SK-N-DZ (cell line): ENCODE results near the gene METTL17.
"Not testable (repeated sequence)": the region's sequence is repeated elsewhere in the genome, so short reads cannot be mapped to it uniquely, and the experiment has no call there.

Source experiments
- DNase-seq: peaks from one replicate; pipeline ENCODE4 v3.0.0-alpha.2; 2015; ENCODE audit warnings: low spot score

Gene METTL17

DNA sequence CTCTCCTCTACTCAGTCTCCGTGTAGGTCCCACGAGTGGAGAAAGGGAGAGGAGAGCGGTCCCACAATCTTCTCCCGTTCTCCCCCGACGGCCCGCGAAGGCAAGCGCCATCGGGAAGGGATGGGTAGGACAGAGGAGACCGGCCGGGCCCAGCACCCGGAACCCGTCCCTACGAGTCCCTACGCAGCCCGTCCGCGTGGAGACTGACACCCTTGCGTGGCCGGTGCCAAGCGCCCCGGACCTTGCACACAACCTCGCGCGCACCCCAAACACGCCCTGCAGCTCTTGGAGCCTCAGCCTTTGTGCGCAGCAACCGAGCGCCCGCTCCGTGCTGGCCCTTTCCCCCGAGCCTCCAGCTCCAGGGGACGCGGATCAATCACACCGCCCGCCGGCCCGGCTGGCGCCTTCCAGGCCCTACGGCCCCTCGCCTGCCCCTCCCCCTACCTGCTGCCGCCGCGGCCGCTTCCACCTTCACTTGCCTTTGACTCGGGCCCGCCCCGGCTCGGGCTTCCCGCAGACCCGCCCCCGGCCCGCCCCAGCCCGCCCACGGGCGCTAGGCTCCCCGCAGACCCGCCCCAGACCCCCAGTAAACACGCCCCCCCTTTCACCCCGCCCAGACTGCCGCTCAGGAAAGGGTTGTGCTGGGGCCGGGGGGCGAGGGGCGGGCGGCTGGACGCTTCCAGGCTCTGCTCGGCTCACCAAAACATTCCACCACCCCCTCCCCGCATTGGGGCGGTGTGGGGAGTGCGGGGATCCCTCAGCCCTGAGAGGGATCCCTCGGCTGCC lies 35.0 kb downstream of the METTL17 start, which contains the start of gene NDRG2:
NDRG2 (minus strand) TSS at position 477 of the 786 bp plus-strand sequence. CDS start 1,746 bp downstream, outside the sequence.
- DNase-seq, result peak; percentile 60

DNA sequence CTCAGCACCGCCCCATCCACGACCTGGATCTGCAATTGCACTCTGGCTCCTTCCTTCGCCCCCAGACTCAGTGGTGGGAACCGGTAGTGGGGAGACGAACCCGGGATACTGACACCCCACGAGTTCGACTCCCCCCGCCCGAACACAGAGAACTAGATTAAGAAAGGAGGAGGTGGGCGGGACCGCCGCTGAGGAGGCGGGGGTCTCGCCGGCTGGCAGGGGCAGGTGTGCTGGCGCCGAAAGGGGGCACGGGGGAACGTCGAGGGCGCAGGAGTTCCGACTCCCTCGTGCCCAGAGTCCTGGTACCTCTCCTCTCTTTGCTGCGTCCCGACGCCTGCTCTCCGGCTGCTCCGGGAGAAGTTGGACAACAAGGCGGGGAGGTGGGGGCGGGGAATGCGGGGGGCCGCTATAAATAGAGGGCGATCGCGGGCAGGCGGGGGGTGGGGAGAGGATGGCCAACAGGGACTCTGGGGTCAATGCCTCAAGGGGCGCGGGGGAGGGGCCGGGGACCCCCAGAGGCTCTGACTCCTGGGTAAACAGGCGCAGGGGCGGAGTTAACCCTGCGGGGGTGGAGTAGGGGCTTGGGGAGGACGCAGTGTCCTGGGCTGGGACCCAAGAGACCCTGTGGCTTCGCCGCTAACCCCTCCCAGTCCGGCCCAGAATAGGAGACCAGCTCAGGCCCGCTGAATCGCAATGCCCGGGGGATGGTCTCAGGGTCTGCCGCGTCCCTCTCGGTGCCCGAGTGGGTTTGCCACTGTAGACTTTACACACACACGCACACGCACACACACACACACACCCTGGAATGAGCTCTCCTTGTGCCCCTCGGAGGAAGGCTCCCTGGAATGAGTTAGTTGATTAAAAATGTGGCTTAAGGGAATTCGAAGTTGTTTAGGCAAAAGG lies 35.8 kb downstream of the METTL17 start:
- no peak for DNase-seq

DNA sequence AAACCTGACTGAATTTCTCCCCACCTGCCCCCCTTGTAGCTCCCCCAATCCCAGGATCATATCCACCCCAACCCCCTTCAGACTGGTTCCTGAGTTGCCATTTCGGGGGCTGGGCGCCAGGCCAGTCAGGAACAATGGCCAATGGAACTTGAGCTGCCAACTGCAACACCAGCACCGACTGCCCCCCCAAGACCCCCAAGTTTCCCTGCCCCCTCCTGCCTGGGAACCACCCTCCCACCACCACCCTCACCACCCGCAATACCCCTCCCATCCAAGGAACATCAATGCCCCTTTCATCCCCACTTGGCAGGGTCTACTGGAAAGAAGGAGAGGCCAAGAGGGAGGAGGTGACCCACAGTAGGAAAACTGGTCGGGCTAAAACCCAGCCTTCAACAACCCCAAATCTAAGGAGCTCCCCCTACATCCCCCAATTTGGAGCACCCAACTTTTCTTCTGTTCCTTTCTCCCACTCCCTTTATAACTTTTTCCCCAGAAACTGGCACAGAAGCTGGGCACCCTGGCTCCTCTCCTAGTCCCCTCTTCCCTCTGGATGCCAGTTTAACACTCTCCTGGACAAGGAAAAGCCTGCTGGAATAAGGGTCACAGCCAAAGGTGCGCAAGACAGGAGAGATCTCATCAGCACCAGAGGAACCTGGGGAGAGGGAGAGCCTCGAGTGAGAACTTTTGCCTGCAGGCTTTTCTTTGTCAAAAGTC lies 36.7 kb downstream of the METTL17 start:
- DNase-seq, result no peak

DNA sequence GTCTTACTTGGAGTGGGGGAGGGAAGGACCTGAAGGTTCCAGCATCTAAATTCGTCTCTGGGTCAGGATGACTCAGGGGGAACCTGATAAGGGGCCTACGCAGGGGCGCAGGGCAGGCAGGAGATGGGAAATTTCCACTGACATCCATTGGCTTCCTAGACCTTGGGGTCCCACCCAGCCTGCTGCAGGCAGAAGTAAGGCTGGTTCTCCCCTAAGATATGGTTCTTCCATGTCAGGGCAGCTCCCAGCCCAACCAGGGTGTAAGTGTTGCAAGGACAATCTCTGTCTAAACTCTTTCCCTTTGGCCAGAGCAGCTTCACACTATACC lies 37.2 kb downstream of the METTL17 start:
- no peak for DNase-seq

DNA sequence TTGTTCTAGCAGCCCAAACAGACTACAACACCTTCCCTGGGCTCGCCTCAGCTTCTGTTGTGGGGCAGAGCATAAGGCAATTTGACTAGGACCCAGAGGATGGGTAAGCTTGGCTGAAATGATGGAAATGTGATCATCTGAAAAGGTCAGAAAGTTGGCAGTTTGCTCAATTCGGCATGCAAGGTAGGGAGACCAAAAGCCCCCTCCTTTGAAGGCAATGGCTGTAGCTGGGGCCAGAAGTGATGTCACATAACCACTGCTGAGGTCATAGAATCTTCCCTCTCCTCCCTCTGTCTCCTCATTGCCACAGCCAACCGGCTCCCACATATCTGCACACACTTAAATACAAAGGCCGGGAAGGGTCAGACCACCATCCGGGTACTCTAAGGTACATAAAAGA lies 40.1 kb downstream of the METTL17 start, which contains the start of gene TPPP2:
TPPP2 (plus strand) TSS at position 301 of the 400 bp plus-strand sequence. CDS start 365 bp downstream, outside the sequence.
- no peak for DNase-seq

DNA sequence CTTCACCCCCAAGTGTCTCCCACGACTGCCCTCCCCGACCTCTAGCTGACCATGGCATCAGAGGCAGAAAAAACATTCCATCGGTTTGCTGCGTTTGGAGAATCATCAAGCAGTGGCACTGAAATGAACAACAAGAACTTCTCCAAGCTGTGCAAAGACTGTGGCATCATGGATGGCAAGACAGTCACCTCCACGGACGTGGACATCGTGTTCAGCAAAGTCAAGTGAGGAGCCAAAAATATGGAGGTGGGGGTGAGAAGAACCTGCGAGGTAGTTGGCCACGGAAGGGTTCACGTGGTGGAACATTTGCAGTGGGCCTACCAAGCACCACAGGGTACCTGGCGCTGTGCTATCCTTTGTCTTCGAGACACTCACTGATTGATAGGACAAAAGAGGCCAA lies 40.8 kb downstream of the METTL17 start:
- DNase-seq, result no peak

DNA sequence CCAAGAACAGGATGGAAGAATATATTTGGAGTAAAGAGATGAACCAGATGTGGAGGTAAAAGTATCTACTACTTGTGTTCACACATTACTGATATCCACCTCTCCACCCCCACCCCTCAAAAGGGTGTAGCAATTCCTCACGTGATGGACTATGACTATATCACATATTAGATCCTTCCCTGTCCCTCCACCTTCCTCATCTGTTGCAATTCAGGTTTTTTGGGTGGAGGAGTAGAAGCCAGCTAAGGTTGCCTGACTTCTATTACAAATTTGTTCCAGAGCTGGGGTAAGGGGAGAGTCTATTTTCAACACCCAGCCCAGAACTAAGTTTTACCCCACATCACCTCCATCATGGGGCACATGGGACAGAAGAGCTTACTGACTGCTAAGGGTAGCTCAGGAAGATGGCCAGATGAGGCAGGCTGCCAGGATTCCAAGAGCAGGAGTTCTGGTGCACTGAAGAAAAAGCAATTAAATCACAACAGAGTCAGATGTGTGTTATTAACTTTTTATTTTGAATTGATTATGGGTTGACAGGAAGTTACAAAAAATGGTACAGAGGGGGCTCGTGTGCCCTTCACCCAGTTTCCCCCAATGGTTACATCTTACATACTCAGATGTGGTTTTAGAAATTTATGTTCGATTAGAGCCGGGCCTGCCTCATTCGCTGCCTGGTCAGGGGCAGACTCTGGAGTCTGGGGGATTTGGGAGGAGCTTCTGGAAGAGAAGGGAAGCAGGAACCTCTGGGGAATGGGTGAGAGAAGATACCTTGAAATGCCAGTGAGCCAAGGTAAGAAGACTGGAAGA lies 42.7 kb downstream of the METTL17 start:
- DNase-seq, result no peak

DNA sequence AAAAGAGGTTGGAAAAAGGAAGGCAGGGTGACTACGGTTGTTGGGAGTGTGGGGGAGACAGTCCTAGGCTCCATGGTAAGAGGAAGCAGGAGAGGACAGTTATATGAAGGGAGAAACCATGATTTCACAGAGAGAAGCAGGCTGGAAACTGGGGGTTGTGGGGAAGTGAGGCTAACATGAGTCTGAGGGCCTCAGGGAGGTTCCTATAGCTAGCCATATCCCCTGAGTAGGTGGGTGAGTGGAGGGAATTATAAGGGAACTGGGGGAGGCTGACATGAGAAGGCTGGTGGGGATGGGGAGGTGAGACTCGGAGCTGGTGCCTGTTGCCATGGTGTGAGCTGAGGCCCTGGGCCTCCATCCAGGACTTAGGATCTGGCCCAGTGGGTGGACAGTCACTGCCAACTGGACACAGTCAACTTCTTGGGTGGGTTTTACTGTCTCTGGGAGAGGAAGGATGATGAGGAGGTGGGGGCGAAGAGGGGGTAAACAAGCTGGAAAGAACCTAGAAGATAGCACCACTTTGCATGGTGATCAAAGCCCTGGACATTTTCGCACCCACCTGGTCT lies 43.4 kb downstream of the METTL17 start:
- DNase-seq, result no peak

DNA sequence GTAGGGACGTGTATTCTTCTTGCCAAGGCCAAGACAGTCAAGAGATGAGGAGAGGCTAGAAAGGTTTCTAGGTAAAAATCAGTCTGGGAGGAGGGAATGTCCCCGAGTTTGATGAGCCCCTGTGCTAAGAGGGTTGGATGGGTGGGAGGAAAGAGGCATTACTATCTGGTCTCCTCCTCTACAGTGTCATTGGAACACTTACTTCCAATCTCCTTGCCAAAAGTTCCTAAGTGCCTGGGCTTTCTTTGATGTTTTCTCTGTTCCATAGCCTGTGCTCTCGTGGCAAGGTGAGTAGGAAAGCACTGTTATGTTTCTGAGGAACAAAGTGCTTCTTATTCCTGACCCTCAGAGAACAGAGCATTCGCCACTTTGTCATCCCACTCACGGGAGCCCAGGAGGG lies 44.9 kb downstream of the METTL17 start, which contains the start of gene RNASE13:
RNASE13 (minus strand) TSS at position 101 of the 400 bp plus-strand sequence. CDS start 519 bp downstream, outside the sequence.
- no peak for DNase-seq

DNA sequence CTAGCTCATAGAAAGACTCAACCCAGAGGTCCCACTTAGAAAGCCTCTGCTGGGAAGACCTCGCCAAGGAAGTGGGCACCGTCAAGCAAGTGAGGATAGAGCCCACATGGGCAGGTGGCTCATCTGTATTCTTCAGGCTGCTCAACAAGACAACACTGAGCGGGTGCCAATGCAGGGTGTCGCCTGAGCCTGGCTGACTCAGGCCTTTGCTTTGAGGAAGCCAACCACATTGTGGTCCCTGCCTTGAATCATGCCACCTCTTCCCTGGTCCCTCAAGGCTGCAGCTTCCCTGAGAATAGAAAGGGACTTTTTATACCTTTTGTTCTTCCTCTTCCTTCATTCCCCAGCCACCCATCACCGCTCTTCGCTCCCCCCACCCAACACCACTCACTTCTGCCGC lies 47.0 kb downstream of the METTL17 start:
- no peak for DNase-seq

DNA sequence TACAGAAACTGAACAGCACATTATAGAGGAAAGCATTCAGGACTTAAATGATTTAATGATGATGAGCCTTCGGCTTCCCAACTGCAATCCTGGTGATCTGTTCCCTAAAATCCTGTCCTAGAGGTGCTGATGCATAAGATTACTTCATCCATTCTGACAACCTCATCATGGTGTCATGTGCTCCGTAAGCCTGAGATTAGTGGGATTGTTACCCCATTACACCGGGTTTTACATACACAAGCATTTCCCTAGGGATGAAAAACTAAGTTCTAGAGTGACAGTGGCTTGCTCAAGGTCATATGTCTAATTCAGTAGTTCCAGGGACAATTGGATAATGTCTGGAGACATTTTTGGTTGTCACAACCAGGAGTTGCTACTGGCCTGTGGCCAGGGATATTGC lies 47.4 kb downstream of the METTL17 start:
- DNase-seq, result no peak

DNA sequence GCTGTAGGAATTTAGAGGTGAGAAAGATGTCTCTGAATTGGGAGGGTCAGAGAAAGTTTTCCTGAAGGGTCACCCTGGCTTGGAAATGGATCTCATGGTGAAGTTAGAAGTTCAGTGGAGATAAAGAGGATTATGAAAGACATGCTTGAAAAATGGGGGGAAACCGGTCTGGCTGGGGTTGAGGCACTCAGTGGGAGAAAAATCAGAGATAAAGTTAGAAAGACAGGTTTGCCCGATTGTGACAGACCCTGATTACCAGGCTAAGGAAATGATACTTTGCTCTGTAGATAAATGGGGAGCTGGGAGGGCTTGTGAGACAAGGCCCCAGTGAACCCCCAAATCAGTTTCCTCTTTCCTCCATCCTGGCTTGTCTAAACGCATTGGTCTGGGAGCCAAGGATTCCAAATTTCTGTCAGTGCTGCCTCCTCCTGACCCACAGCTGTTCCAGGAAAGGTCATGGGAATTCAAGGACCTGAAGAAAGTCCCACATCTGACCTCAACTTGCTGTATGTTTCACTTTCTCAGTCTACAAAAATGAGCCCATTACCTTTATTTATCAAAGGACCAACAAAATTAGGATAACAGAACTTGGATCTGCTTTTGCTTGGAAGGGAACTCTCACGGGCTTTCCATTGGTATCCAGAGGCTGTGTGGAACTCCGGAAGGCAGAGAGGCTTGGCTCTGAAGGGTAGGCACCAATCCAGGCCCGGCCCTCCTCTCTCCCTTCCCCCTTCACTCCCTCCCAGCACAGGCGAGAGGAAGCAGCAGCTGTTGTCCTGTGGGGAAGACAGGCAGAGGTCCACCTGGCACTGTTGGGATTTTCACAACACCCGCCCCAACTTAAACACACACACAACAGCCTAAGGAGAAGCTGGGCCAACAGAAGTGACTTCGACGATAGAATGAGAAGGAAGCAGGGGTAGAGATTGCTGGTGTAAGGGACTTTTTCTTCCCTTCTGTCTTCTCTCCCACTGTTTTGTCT lies 49.0 kb downstream of the METTL17 start:
- DNase-seq, result peak; percentile 25

DNA sequence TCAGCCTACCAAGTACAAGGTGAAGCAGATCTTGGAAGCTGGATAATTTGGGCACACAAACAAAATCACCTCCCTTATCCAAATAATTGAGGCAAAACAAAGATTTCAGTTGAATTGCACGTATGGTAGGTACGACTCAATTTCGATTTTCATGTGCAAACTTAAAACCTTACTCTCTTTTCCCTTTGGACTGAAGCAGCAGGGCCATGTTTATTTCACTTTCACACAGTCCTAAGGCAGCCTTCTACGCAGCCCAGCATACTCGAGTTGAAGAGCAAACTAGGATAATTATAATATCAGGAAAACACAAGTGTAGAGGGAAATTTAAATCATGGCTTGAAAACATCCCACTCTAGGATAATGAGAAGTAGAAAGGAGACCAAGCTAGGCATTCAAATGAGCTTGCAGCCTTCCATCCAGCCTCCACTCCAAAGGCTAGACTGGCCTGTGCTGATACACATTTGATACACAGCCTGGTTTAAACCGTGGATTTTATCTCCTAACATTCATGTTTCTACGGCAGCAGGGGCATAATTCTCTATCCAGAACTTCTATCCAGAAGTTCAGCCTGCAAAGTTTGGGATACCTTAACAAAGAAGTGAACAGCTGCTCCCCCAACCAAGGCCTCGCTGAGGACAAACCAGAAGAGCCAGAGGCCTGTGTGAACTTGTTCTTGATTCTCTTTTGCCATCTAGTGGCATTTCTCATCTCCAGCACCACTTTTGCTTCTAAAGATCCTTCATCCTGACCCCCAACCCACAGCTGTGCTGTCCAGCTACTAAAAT lies 50.0 kb downstream of the METTL17 start:
- peak; percentile 63 for DNase-seq

DNA sequence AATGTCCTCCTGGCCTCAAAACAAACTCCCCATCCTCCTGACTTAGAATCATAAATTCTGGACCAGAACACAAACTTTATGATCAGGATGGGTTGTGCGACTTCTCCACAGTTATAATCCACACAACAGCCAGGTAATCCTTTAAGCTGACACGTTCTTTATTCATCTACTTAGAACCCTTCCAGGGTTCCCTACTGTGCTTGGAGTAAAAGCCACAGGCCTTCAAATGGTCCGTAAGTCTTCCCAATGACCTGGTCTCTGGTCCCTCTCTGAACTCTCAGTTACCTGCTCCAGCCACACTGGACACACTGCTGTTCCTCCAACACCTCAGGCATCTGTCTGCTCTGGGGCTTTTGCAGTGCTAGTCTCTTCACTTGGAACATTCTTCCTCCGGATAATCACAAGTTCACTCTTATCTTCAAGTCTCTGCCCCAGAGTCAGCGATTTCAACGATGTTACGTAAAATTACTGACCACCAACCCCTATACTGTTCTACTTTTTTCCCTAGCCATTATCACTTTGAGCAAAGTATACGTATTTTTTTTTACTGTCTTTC lies 50.7 kb downstream of the METTL17 start:
- DNase-seq, result no peak

DNA sequence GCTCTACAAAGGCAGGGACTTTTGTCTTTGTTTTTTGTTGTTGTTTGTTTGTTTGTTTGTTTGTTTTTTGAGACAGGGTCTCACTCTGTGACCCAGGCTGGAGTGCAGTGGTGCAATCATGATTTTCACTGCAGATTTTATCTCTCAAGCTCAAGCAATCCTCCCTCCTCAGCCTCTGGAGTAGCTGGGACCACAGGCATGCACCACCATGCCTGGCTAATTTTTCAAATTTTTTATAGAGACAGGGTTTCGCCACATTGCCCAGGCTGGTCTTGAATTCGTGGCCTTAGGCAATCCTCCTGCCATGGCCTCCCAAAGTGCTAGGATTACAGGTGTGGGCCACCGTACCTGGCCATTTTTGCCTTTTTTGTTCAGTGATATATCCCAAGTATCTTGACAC lies 51.2 kb downstream of the METTL17 start:
- DNase-seq, result not testable (repeated sequence)

DNA sequence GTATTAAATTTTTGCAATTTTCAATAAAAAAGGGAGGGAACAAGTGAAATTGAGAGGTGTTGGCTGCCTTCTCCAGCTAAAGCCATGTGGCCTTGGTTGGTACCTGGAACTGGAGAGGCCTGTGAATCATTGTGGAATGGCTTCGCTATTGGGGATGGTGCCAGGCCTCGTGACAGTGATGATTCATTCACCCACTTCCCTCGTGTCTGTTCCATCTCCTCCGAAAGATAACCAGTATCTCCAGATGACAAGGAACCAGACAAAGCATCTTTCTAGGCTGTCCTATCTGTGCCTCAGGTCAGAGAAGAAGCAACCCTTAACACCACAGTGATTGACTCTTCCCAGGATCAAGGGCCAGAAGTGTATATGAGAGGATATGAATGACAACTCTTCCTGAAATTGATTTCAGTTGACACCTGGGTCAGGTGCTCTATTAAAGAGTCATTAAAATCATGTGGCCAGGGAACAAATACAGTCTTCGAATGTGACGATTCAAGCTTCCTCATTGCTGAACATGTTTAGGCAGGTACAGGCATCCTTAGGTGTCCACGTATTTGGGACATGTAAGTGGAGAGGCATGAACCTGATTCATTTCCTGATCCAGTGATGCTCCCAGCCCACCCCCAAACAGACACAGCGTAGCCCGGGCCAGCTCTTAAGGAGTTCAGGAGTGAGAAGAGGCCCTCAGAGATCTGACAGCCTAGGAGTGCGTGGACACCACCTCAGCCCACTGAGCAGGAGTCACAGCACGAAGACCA lies 52.1 kb downstream of the METTL17 start, which contains the start of gene RNASE7:
RNASE7 (plus strand) TSS at position 687 of the 758 bp plus-strand sequence. CDS start 631 bp downstream, outside the sequence.
- DNase-seq, result no peak

DNA sequence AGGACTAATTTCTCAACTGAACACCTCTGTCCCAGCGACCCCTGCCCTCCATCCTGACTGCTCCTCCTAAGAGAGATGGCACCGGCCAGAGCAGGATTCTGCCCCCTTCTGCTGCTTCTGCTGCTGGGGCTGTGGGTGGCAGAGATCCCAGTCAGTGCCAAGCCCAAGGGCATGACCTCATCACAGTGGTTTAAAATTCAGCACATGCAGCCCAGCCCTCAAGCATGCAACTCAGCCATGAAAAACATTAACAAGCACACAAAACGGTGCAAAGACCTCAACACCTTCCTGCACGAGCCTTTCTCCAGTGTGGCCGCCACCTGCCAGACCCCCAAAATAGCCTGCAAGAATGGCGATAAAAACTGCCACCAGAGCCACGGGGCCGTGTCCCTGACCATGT lies 53.1 kb downstream of the METTL17 start:
- no peak for DNase-seq
